Right lobe of liver (tissue), 4 donors: ENCODE measurements around the gene ZNF718.

Experiments
- POLR2A ChIP-seq: fragments of 450-650 bp; IDR thresholded peaks from one replicate; pipeline ENCODE4 v1.6.1; 2017; ENCODE audit warnings: antibody characterized with exemption, mild to moderate bottlenecking
- TF ChIP-seq, protein P1 (sequence below), 4 donors: fragments of 200-600 bp in 3 of 4; fragments of 450-650 bp in 1 of 4; IDR thresholded peaks; one replicate each; pipeline versions ENCODE4 v1.5.1 to v1.8.0; 2016 to 2022; ENCODE audit warnings: antibody characterized with exemption in 4 of 4, mild to moderate bottlenecking in 2 of 4
- donor health status: DM: no; HTN: no; CAD: no.
- donor health status: DM: no; HTN: no; CAD: no.
- donor health status: DM: no; HTN: yes; CAD: no.

DNA sequence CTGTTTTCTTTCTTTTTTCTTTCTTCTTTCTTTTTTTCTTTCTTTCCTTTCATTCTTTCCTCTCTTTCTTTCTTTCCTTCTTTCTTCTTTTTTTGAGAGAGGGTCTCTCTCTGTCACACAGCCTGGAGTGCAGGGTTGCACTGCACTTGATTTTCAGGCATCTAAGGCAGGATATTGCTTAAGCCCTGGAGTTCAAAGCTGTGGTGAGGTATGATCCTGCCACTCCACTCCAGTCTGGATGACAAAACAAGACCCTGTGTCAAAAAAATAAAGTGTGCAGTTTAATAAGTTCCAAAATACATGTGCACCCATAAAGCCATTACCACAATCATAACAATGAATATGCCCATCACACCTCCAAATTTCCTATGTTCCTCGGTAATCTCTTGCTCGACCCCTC lies 10.6 kb upstream of the ZNF718 start:
- TF ChIP-seq, protein P1, sequence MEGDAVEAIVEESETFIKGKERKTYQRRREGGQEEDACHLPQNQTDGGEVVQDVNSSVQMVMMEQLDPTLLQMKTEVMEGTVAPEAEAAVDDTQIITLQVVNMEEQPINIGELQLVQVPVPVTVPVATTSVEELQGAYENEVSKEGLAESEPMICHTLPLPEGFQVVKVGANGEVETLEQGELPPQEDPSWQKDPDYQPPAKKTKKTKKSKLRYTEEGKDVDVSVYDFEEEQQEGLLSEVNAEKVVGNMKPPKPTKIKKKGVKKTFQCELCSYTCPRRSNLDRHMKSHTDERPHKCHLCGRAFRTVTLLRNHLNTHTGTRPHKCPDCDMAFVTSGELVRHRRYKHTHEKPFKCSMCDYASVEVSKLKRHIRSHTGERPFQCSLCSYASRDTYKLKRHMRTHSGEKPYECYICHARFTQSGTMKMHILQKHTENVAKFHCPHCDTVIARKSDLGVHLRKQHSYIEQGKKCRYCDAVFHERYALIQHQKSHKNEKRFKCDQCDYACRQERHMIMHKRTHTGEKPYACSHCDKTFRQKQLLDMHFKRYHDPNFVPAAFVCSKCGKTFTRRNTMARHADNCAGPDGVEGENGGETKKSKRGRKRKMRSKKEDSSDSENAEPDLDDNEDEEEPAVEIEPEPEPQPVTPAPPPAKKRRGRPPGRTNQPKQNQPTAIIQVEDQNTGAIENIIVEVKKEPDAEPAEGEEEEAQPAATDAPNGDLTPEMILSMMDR (IDR thresholded peaks at IDR 0.05) = no peak
- TF ChIP-seq POLR2A = no peak
